Spleen (tissue), 11 donors: Measurements from ENCODE around the gene CHKA. TPM values are rescaled to one million over a fixed set of nuclear protein-coding genes. Genes with fewer than 3 reads are reported as not detected.

Experiments
- DNase-seq: peaks from one replicate; pipeline ENCODE4 v3.0.0-alpha.2; 2020
- H3K27ac ChIP-seq, 8 donors: fragments of 200-600 bp; sonication (generic) in 7 of 8; 1 replicate in 4 of 8; 2 replicates in 4 of 8; pipeline versions ENCODE4 v1.5.0 to v1.8.0; 2016 to 2021; ENCODE audit warnings: inconsistent platforms in 4 of 8, mild to moderate bottlenecking in 4 of 8, moderate library complexity in 1 of 8
- H3K27me3 ChIP-seq, 7 donors: fragments of 200-600 bp; sonication (generic) in 6 of 7; replicated peaks in 1 of 7; 1 replicate in 4 of 7; 2 replicates in 3 of 7; pipeline versions ENCODE4 v1.5.0 to v1.8.0; 2016 to 2021; ENCODE audit warnings: inconsistent platforms in 3 of 7, mild to moderate bottlenecking in 1 of 7
- H3K36me3 ChIP-seq, 6 donors: fragments of 200-600 bp; sonication (generic) in 5 of 6; 1 replicate in 4 of 6; 2 replicates in 2 of 6; pipeline versions ENCODE4 v1.5.0 to v1.8.0; 2016 to 2021; ENCODE audit warnings: inconsistent platforms in 2 of 6
- H3K4me1 ChIP-seq, 6 donors: fragments of 200-600 bp; sonication (generic) in 5 of 6; 1 replicate in 3 of 6; 2 replicates in 3 of 6; pipeline versions ENCODE4 v1.5.0 to v1.8.0; 2016 to 2021; ENCODE audit warnings: inconsistent platforms in 3 of 6
- H3K4me3 ChIP-seq, 8 donors: fragments of 200-600 bp; sonication (generic) in 7 of 8; 1 replicate in 4 of 8; 2 replicates in 4 of 8; pipeline versions ENCODE4 v1.5.0 to v1.8.0; 2016 to 2021; ENCODE audit warnings: inconsistent platforms in 4 of 8, mild to moderate bottlenecking in 4 of 8, moderate library complexity in 2 of 8
- H3K9me3 ChIP-seq, 8 donors: fragments of 200-600 bp; sonication (generic) in 7 of 8; 1 replicate in 4 of 8; 2 replicates in 4 of 8; pipeline versions ENCODE4 v1.5.0 to v1.8.0; 2016 to 2021; ENCODE audit warnings: inconsistent platforms in 4 of 8
- POLR2A ChIP-seq, 3 donors: fragments of 450-650 bp; IDR thresholded peaks; one replicate each; pipeline ENCODE4 v1.5.1; 2017; ENCODE audit warnings: antibody characterized with exemption in 3 of 3, mild to moderate bottlenecking in 1 of 3
- POLR2AphosphoS5 ChIP-seq, 3 donors: sonication (generic); formaldehyde crosslinking; IDR thresholded peaks; one replicate each; pipeline ENCODE4 v1.5.1; 2017; ENCODE audit warnings: antibody characterized with exemption in 3 of 3
- WGBS, 5 donors: extraction: QIAGEN DNeasy Blood & Tissue Kit in 3 of 5; methylation state at CpG; one replicate each; pipeline versions ENCODE4 v1.1.5 to v1.1.7; 2013 to 2018; 5-methylcytosine and 5-hydroxymethylcytosine counted together
- intact Hi-C: fragments of 100-400 bp; cut with DNase I; formaldehyde crosslinking; loops from one replicate; pipeline ENCODE4 v1.15.0; 2023; ENCODE audit warnings: low total_unique reads
- polyA plus RNA-seq, 3 donors: library from polyadenylated mRNA; stranded (reverse); fragments of 200-250 nt; gene quantifications; one replicate each; pipeline ENCODE4 v1.2.1, GENCODE V29; 2013
- total RNA-seq, 7 donors: library from RNA; depleted of rRNA in 3 of 7; stranded (reverse); fragments of >200 nt in 3 of 7; fragmentation: NEBNext Ultra II Directional in 4 of 7; extraction: Animal tissue kit (Norgen Biotek cat#: 25700) in 4 of 7; gene quantifications; one replicate each; pipeline versions ENCODE4 v1.1.0 to v1.2.1, GENCODE V29; 2016 to 2021
- TF ChIP-seq, protein P1 (sequence below), 11 experiments: fragments of 200-600 bp in 7 of 11; fragments of 450-650 bp in 4 of 11; sonication (generic) in 4 of 11; IDR thresholded peaks in 8 of 11; conservative IDR thresholded peaks in 3 of 11; 1 replicate in 7 of 11; 2 replicates in 4 of 11; pipeline versions ENCODE4 v1.4.0 to v1.8.0; 2016 to 2021; ENCODE audit warnings: antibody characterized with exemption in 11 of 11, inconsistent platforms in 4 of 11, mild to moderate bottlenecking in 1 of 11
- donor health status: healthy with polysubstance abuse.
- donor health status: DM: no; HTN: no; CAD: no; lungs with moderate emphysema.
- donor health status: DM: no; HTN: no; CAD: no.
- donor health status: Bipolar disorder and iron deficiency.
- donor health status: healthy.
- donor health status: DM: no; HTN: no; CAD: no.
- donor health status: DM: yes; HTN: yes; CAD: no.

CHKA gene
- total and polyA plus RNA-seq, 10 donors, result 19.7 to 76.1 (median 33.4) TPM

DNA sequence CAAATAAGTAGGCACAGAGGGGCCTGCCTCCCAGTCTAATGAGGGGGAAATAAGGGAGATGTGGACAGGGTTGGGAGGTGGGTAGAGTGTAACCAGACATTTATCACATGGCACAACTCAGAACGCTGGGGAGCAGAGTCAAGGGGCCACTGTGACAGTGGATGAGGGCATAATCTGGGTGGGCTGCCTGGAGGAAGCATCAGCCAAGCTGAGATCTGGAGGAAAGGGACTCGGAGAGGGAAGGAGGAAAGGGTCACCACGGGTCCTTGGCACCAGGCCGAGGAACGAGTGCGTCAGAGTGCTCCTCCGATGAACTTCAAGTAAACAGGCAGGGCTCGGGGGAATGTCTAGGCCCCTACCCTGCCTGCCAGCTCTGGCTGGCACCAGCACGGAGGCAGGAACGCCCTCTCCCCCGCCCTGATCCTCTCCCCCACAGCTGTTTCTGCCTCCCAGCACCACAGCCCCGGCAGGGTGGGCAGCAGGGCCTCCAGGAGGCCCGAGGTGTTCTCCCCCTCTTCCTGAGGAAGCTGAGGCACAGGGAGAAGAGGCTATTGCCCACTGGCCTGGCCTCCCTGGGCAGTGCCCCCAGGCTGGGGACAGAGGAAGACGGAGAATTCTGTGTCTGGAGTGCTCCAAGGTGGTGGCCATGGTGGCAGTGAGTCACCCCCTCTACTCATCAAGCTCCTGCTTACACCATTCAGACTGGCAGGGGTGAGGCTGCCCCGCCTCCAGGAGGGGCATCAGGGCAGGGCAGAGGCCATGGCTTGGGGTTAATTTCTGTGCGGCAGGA is 106.8 kb downstream of the CHKA start:
- H3K4me3 ChIP-seq, result peak overlapping the region in 1 of 8 donors; percentile 5
- WGBS, 5 donors, result 29 to 51% (median 49%) methylated on average over 15 to 16 of the region's 16 CpGs
- peak overlapping the region in 6 of 8 donors; percentile 5 to 93 (median 90) for H3K27ac ChIP-seq

DNA sequence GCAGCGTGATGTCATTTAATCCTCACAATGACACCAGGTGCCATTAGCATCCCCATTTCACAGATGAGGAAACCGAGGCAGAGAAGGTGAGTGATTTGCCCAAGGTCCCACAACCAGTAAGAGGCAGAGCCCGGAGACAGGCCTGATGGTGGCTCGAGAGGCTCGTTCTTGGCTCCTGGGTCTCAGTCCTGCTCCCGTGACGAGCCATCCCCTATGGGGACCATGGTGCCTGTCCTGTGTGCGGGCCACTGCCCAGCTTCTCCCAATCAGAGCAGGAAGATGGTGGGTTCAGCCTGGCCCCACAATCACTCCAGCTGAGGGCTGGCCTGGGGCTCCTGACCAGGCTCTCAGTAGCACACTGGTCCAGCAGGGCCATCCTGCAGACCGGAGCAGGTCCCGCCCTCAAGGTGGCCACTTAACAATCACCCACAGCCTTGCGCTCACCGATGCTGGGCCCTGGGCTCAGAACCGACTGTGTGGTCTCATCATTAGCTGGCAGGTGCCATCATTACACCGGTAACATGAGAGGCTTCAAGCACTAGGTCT is 107.5 kb downstream of the CHKA start:
- Histone ChIP-seq H3K27ac (peak overlapping the region in 6 of 8 donors; percentile 5 to 93 (median 90)), H3K36me3 (peaks cover 0 to 44% (median 0%) of the 10 kb centered on the region in 6 donors), H3K4me1 (peaks cover 11 to 87% (median 64%) of the 10 kb centered on the region in 6 donors), H3K9me3 (no peaks in the 10 kb centered on the region), H3K27me3 (peaks cover 0 to 5% (median 0%) of the 10 kb centered on the region in 7 donors), H3K4me3 (no peak overlapping the region)
- WGBS, 5 donors, result 91 to 94% (median 93%) methylated on average over 12 to 14 of the region's 14 CpGs
- intact Hi-C loops, result no loop called here
- TF ChIP-seq, protein P1, sequence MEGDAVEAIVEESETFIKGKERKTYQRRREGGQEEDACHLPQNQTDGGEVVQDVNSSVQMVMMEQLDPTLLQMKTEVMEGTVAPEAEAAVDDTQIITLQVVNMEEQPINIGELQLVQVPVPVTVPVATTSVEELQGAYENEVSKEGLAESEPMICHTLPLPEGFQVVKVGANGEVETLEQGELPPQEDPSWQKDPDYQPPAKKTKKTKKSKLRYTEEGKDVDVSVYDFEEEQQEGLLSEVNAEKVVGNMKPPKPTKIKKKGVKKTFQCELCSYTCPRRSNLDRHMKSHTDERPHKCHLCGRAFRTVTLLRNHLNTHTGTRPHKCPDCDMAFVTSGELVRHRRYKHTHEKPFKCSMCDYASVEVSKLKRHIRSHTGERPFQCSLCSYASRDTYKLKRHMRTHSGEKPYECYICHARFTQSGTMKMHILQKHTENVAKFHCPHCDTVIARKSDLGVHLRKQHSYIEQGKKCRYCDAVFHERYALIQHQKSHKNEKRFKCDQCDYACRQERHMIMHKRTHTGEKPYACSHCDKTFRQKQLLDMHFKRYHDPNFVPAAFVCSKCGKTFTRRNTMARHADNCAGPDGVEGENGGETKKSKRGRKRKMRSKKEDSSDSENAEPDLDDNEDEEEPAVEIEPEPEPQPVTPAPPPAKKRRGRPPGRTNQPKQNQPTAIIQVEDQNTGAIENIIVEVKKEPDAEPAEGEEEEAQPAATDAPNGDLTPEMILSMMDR (IDR thresholded peaks at IDR 0.05 in 8 of 11, conservative IDR thresholded peaks at IDR 0.05 in 3 of 11), result no peak
- DNase-seq, result no peak

More for the DNA sequence above, 106.8 kb downstream of the CHKA start:
- intact Hi-C loops, result no loop called here
- peak; percentile 47 to 61 (median 54) for TF ChIP-seq POLR2AphosphoS5 (IDR thresholded peaks at IDR 0.05)
- TF ChIP-seq, protein P1 (IDR thresholded peaks at IDR 0.05 in 8 of 11, conservative IDR thresholded peaks at IDR 0.05 in 3 of 11), result no peak
- no peaks in the 10 kb centered on the region for H3K9me3 ChIP-seq
- H3K36me3 ChIP-seq, result peaks cover 0 to 51% (median 0%) of the 10 kb centered on the region in 6 donors
- no peak for DNase-seq
- peaks cover 6 to 80% (median 58%) of the 10 kb centered on the region in 6 donors for H3K4me1 ChIP-seq
- peaks cover 0 to 5% (median 0%) of the 10 kb centered on the region in 7 donors for H3K27me3 ChIP-seq

DNA sequence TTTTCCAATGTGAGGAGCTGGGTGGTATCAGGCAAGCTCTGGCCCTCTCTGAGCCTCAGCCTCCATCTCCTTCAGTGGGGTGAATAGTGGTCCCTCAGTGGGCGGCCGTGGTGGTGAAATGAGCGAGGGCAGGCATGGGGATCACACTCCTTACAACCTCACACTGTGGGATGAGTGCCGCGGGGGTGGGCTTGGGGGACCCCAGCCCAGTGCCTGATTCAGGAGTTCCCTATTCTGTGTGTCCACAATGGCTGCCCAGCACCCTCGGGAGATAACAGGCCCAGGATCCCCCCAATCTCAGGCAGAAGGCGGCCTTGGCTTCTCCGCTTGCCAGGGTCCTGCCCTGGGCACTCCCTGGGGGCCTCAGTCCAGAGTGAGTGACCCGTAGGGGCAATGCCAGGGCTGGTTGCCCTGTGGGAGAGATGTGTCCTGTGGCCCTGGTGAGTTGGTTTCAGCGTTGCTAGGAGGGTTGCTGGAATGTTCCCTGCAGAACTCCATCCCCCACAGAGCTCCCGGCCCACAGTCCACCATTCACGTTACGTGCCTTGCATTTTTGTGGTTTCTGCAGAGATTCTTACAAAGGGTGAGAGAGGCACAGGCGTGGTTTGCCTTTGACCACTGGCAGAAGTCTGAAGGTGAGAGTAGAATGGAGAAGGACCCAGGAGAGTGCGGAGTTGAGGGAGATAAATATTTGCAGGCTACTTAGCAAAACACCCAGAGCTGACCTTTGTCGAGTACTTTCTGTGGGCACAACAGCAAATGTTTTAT is 108.2 kb downstream of the CHKA start:
- Histone ChIP-seq H3K27me3 (peaks cover 0 to 5% (median 0%) of the 10 kb centered on the region in 7 donors), H3K4me3 (no peak overlapping the region), H3K27ac (peak overlapping the region in 7 of 8 donors; percentile 29 to 93 (median 91)), H3K9me3 (no peaks in the 10 kb centered on the region), H3K36me3 (peaks cover 0 to 38% (median 0%) of the 10 kb centered on the region in 6 donors), H3K4me1 (peaks cover 11 to 87% (median 68%) of the 10 kb centered on the region in 6 donors)
- WGBS, 5 donors, result 64 to 82% (median 79%) methylated on average over 10 to 16 of the region's 16 CpGs
- no peak for TF ChIP-seq POLR2A (IDR thresholded peaks at IDR 0.05)
- TF ChIP-seq, protein P1 (IDR thresholded peaks at IDR 0.05 in 8 of 11, conservative IDR thresholded peaks at IDR 0.05 in 3 of 11), result no peak
- TF ChIP-seq POLR2AphosphoS5 (IDR thresholded peaks at IDR 0.05), result peak in 2 of 3 donors; percentile 34 to 43
- intact Hi-C loops, result no loop called here
- no peak for DNase-seq
